Thyroid gland (tissue), 4 donors: ENCODE results near the gene KRT40.

ENCODE experiments used
- POLR2A ChIP-seq, 2 donors: fragments of 450-650 bp; IDR thresholded peaks; one replicate each; pipeline ENCODE4 v1.6.1; 2017; ENCODE audit warnings: antibody characterized with exemption in 2 of 2, mild to moderate bottlenecking in 2 of 2, moderate library complexity in 1 of 2
- TF ChIP-seq, protein P1 (sequence below), 6 experiments: fragments of 200-600 bp in 3 of 6; fragments of 450-650 bp in 3 of 6; sonication (generic) in 3 of 6; IDR thresholded peaks; one replicate each; pipeline ENCODE4 v1.5.1; 2016 to 2019; ENCODE audit warnings: antibody characterized with exemption in 6 of 6, mild to moderate bottlenecking in 2 of 6, inconsistent platforms in 1 of 6, moderate library complexity in 1 of 6

DNA sequence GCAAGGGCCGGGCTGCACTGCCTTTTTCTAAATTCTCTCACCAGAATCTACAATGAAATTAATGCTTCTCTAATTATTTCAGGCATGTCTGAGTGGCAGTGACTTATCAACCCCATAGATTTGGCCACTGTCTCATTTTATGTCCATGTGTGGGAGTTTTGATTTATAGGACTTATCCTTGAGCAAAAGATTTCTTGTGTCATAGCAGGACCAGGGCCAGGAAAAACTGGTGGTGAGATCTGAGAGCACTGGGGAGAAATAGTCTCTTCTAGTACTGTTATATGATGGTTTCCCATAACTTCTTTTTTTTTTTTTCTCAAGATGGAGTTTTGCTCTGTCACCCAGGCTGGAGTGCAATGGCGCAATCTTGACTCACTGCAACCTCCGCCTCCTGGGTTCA, 45.1 kb downstream of the KRT40 start:
- TF ChIP-seq, protein P1, sequence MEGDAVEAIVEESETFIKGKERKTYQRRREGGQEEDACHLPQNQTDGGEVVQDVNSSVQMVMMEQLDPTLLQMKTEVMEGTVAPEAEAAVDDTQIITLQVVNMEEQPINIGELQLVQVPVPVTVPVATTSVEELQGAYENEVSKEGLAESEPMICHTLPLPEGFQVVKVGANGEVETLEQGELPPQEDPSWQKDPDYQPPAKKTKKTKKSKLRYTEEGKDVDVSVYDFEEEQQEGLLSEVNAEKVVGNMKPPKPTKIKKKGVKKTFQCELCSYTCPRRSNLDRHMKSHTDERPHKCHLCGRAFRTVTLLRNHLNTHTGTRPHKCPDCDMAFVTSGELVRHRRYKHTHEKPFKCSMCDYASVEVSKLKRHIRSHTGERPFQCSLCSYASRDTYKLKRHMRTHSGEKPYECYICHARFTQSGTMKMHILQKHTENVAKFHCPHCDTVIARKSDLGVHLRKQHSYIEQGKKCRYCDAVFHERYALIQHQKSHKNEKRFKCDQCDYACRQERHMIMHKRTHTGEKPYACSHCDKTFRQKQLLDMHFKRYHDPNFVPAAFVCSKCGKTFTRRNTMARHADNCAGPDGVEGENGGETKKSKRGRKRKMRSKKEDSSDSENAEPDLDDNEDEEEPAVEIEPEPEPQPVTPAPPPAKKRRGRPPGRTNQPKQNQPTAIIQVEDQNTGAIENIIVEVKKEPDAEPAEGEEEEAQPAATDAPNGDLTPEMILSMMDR (IDR thresholded peaks at IDR 0.05): no peak
- no peak for TF ChIP-seq POLR2A (IDR thresholded peaks at IDR 0.05)
